Trophoblast cell (in vitro differentiated cells and primary cell): ENCODE data around the gene B3GALNT2.

Experiments used
- DNase-seq, 2 donors: peaks; one replicate each; pipeline ENCODE4 v3.0.0-alpha.2; 2016
- H2AFZ ChIP-seq: 2 replicates; pipeline ENCODE4 v1.6.1; 2013; ENCODE audit warnings: low read length, moderate library complexity, mild to moderate bottlenecking; ENCODE audit not compliant: insufficient read depth, poor library complexity
- H2AK5ac ChIP-seq: 2 replicates; pipeline ENCODE4 v1.6.1; 2013; ENCODE audit warnings: mild to moderate bottlenecking, low read length
- H2BK120ac ChIP-seq: 2 replicates; pipeline ENCODE4 v1.6.1; 2013; ENCODE audit warnings: low read length, mild to moderate bottlenecking, moderate library complexity; ENCODE audit not compliant: insufficient read depth, poor library complexity
- H2BK12ac ChIP-seq: 2 replicates; pipeline ENCODE4 v1.6.1; 2013; ENCODE audit warnings: mild to moderate bottlenecking, low read length, moderate library complexity
- H2BK5ac ChIP-seq: 2 replicates; pipeline ENCODE4 v1.6.1; 2013; ENCODE audit warnings: low read length, low read depth, moderate library complexity, mild to moderate bottlenecking; ENCODE audit not compliant: poor library complexity
- H3K14ac ChIP-seq: 2 replicates; pipeline ENCODE4 v1.6.1; 2013; ENCODE audit warnings: mild to moderate bottlenecking, low read length
- H3K18ac ChIP-seq: 2 replicates; pipeline ENCODE4 v1.6.1; 2013; ENCODE audit warnings: mild to moderate bottlenecking, low read length
- H3K23ac ChIP-seq: 2 replicates; pipeline ENCODE4 v1.6.1; 2013; ENCODE audit warnings: low read length
- H3K27ac ChIP-seq: 2 replicates; pipeline ENCODE4 v1.5.1; 2013; ENCODE audit warnings: low read depth, mild to moderate bottlenecking, inconsistent platforms, low read length, moderate library complexity
- H3K27me3 ChIP-seq: 2 replicates; pipeline ENCODE4 v1.6.1; 2013; ENCODE audit warnings: inconsistent platforms, mild to moderate bottlenecking, low read length, moderate library complexity; ENCODE audit not compliant: insufficient read depth
- H3K36me3 ChIP-seq, 2 experiments: 1 replicate in 1 of 2; 2 replicates in 1 of 2; pipeline ENCODE4 v1.6.1; 2013; ENCODE audit warnings: low read length in 2 of 2, mild to moderate bottlenecking in 2 of 2, moderate library complexity in 1 of 2; ENCODE audit not compliant: insufficient read depth in 2 of 2, control insufficient read depth in 1 of 2
- H3K4ac ChIP-seq: 2 replicates; pipeline ENCODE4 v1.6.1; 2013; ENCODE audit warnings: low read depth, mild to moderate bottlenecking, low read length, moderate library complexity
- H3K4me1 ChIP-seq, 2 experiments: 1 replicate in 1 of 2; 2 replicates in 1 of 2; pipeline ENCODE4 v1.6.1; 2013; ENCODE audit warnings: low read length in 2 of 2, mild to moderate bottlenecking in 2 of 2, moderate library complexity in 1 of 2; ENCODE audit not compliant: insufficient read depth in 2 of 2, control insufficient read depth in 1 of 2
- H3K4me2 ChIP-seq: 2 replicates; pipeline ENCODE4 v1.6.1; 2013; ENCODE audit warnings: inconsistent platforms, mild to moderate bottlenecking, low read length, moderate library complexity
- H3K4me3 ChIP-seq: 2 replicates; pipeline ENCODE4 v1.5.1; 2013; ENCODE audit warnings: mild to moderate bottlenecking, low read depth, low read length, inconsistent platforms
- H3K79me1 ChIP-seq: one replicate; pipeline ENCODE4 v1.6.1; 2013; ENCODE audit warnings: low read length
- H3K79me2 ChIP-seq: 2 replicates; pipeline ENCODE4 v1.6.1; 2013; ENCODE audit warnings: low read length, mild to moderate bottlenecking; ENCODE audit not compliant: control insufficient read depth, insufficient read depth, poor library complexity
- H3K9ac ChIP-seq: 2 replicates; pipeline ENCODE4 v1.6.1; 2013; ENCODE audit warnings: mild to moderate bottlenecking, low read length
- H3K9me3 ChIP-seq: 2 replicates; pipeline ENCODE4 v1.6.1; 2013; ENCODE audit warnings: low read depth, mild to moderate bottlenecking, control low read depth, inconsistent platforms, low read length; ENCODE audit not compliant: insufficient read depth
- H4K12ac ChIP-seq: 2 replicates; pipeline ENCODE4 v1.6.1; 2013; ENCODE audit warnings: low read depth, mild to moderate bottlenecking, low read length, moderate library complexity
- H4K8ac ChIP-seq: 2 replicates; pipeline ENCODE4 v1.6.1; 2013; ENCODE audit warnings: low read depth, mild to moderate bottlenecking, low read length, moderate library complexity
- H4K91ac ChIP-seq: one replicate; pipeline ENCODE4 v1.6.1; 2013; ENCODE audit warnings: low read depth, mild to moderate bottlenecking, low read length, moderate library complexity
- WGBS: extraction: QIAGEN DNeasy Blood & Tissue Kit; methylation state at CpG from one replicate; pipeline ENCODE4 v1.1.7; 2013; ENCODE audit warnings: missing lambda C conversion rate; ENCODE audit not compliant: insufficient read length, insufficient coverage; ENCODE audit errors: extremely low coverage; 5-methylcytosine and 5-hydroxymethylcytosine counted together

The B3GALNT2 gene

GRCh38 chr1:235532360-235532759 lies 28.1 kb upstream of the B3GALNT2 start:
- no peak overlapping the region for H3K14ac ChIP-seq

GRCh38 chr1:235527196-235527814 lies 23.1 kb upstream of the B3GALNT2 start:
- Histone ChIP-seq H3K23ac (no peak overlapping the region), H3K4me1 (no peaks in the 10 kb centered on the region), H3K79me1 (no peaks in the 10 kb centered on the region), H3K14ac (no peak overlapping the region), H3K4me3 (no peak overlapping the region), H2BK12ac (no peak overlapping the region), H4K12ac (no peak overlapping the region), H2AFZ (no peak overlapping the region), H3K36me3 (no peaks in the 10 kb centered on the region), H2BK120ac (no peak overlapping the region), H2AK5ac (no peak overlapping the region), H3K4ac (no peak overlapping the region), H4K91ac (no peak overlapping the region), H3K27me3 (no peaks in the 10 kb centered on the region), H3K79me2 (no peaks in the 10 kb centered on the region), H2BK5ac (no peak overlapping the region), H3K27ac (no peak overlapping the region), H3K9ac (no peak overlapping the region), H3K18ac (no peak overlapping the region), H3K4me2 (no peak overlapping the region), H3K9me3 (no peaks in the 10 kb centered on the region), H4K8ac (no peak overlapping the region)
- no CpG with 5 or more reads among the region's 4 CpGs for WGBS
- no peak for DNase-seq

More at GRCh38 chr1:235532360-235532759, 28.1 kb upstream of the B3GALNT2 start:
- H2BK120ac ChIP-seq = no peak overlapping the region
- no peaks in the 10 kb centered on the region for H3K79me1 ChIP-seq
- H3K4me1 ChIP-seq = no peaks in the 10 kb centered on the region
- H3K4ac ChIP-seq = no peak overlapping the region
- no CpG with 5 or more reads among the region's 2 CpGs for WGBS
- H3K36me3 ChIP-seq = no peaks in the 10 kb centered on the region
- H4K8ac ChIP-seq = no peak overlapping the region
- H4K91ac ChIP-seq = no peak overlapping the region
- H3K27ac ChIP-seq = no peak overlapping the region
- H3K18ac ChIP-seq = no peak overlapping the region
- H3K9ac ChIP-seq = no peak overlapping the region
- H3K9me3 ChIP-seq = no peaks in the 10 kb centered on the region
- no peak overlapping the region for H2AK5ac ChIP-seq
- H3K4me2 ChIP-seq = no peak overlapping the region
- H3K27me3 ChIP-seq = no peaks in the 10 kb centered on the region
- no peak overlapping the region for H2AFZ ChIP-seq
- no peak overlapping the region for H3K4me3 ChIP-seq
- no peak overlapping the region for H2BK12ac ChIP-seq
- H3K79me2 ChIP-seq = no peaks in the 10 kb centered on the region
- no peak overlapping the region for H4K12ac ChIP-seq
- DNase-seq = peak in 1 of 2 donors; percentile 40
- H3K23ac ChIP-seq = no peak overlapping the region
- H2BK5ac ChIP-seq = no peak overlapping the region

DNA sequence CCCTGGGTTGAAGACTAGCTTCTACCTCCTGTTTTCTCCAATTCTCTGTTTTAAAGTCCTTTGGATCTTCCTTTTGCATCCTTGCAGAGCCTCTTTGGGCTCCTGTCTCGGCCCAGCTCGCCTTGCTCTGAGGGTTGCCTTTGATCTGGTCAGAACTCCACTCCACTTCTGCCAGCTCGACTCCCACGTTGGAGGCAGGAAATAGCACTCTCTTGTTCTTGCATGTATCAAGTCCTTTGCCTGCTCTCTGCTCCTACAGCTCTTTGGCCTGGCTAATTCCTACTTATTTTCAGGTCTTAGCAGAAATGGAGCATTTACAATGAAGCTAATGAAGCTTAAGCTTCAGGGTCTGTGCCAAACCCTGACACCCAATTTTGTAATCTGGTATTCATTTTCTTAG lies 21.1 kb upstream of the B3GALNT2 start:
- no peak overlapping the region for H2BK12ac ChIP-seq
- no peaks in the 10 kb centered on the region for H3K9me3 ChIP-seq
- no peak overlapping the region for H3K9ac ChIP-seq
- H2BK120ac ChIP-seq = no peak overlapping the region
- H3K4ac ChIP-seq = no peak overlapping the region
- H4K91ac ChIP-seq = no peak overlapping the region
- no peak for DNase-seq
- H3K27ac ChIP-seq = no peak overlapping the region
- H3K4me1 ChIP-seq = no peaks in the 10 kb centered on the region
- H3K79me2 ChIP-seq = no peaks in the 10 kb centered on the region
- no peak overlapping the region for H3K14ac ChIP-seq
- H3K18ac ChIP-seq = no peak overlapping the region
- no peaks in the 10 kb centered on the region for H3K36me3 ChIP-seq
- H3K27me3 ChIP-seq = no peaks in the 10 kb centered on the region
- no peak overlapping the region for H4K8ac ChIP-seq
- H2AK5ac ChIP-seq = no peak overlapping the region
- no peak overlapping the region for H4K12ac ChIP-seq
- WGBS = no CpG with 5 or more reads among the region's 4 CpGs
- no peaks in the 10 kb centered on the region for H3K79me1 ChIP-seq
- no peak overlapping the region for H3K4me3 ChIP-seq
- H2AFZ ChIP-seq = no peak overlapping the region
- H3K4me2 ChIP-seq = no peak overlapping the region
- no peak overlapping the region for H2BK5ac ChIP-seq
- H3K23ac ChIP-seq = no peak overlapping the region

- H3K4me2 ChIP-seq = no peak overlapping the region
- no peak overlapping the region for H2BK5ac ChIP-seq
- H2AK5ac ChIP-seq = no peak overlapping the region
- H3K4ac ChIP-seq = no peak overlapping the region
- H3K79me2 ChIP-seq = no peaks in the 10 kb centered on the region
- no peak overlapping the region for H2AFZ ChIP-seq
- H3K36me3 ChIP-seq = no peaks in the 10 kb centered on the region
- no peak overlapping the region for H3K9ac ChIP-seq
- no peak overlapping the region for H3K4me3 ChIP-seq
- H3K23ac ChIP-seq = no peak overlapping the region
- H2BK12ac ChIP-seq = no peak overlapping the region
- no peak overlapping the region for H2BK120ac ChIP-seq
- no peak overlapping the region for H3K18ac ChIP-seq
- no peak overlapping the region for H3K14ac ChIP-seq
- no CpG with 5 or more reads among the region's 6 CpGs for WGBS
- H3K79me1 ChIP-seq = no peaks in the 10 kb centered on the region
- no peak overlapping the region for H4K91ac ChIP-seq
- DNase-seq = no peak
- H3K27ac ChIP-seq = no peak overlapping the region
- H3K9me3 ChIP-seq = no peaks in the 10 kb centered on the region
- H3K27me3 ChIP-seq = no peaks in the 10 kb centered on the region
- H4K12ac ChIP-seq = no peak overlapping the region
- H4K8ac ChIP-seq = no peak overlapping the region
- H3K4me1 ChIP-seq = no peaks in the 10 kb centered on the region
Observed at GRCh38 chr1:235516862-235517446, 12.7 kb upstream of the B3GALNT2 start.
